HG03025 (cell line): ENCODE results near the gene DRC3.

Experiments used
- ATAC-seq: cut with Tn5 transposase; IDR thresholded peaks from one replicate; pipeline ENCODE4 v1.9.1; 2021; ENCODE audit warnings: mild to moderate bottlenecking, moderate library complexity; ENCODE audit not compliant: unreplicated experiment, low FRiP score

The DRC3 gene

GRCh38 chr17:18017958-18018357, 45.3 kb downstream of the DRC3 start:
- no peak for ATAC-seq

GRCh38 chr17:18018411-18018921, 45.8 kb downstream of the DRC3 start:
- no peak for ATAC-seq

- ATAC-seq = no peak
Observed at GRCh38 chr17:18019838-18020154, 47.1 kb downstream of the DRC3 start.

GRCh38 chr17:18020971-18021370, 48.3 kb downstream of the DRC3 start:
- ATAC-seq = no peak

- ATAC-seq = no peak
Observed at GRCh38 chr17:18021372-18021771, 48.7 kb downstream of the DRC3 start.

GRCh38 chr17:18025241-18025944, 52.7 kb downstream of the DRC3 start:
- ATAC-seq = no peak

- no peak for ATAC-seq
Observed at GRCh38 chr17:18025945-18026776, 53.5 kb downstream of the DRC3 start.

GRCh38 chr17:18027280-18027679, 54.6 kb downstream of the DRC3 start:
- no peak for ATAC-seq

- ATAC-seq = no peak
Observed at GRCh38 chr17:18028114-18028951, 55.7 kb downstream of the DRC3 start.

GRCh38 chr17:18028952-18029540, 56.4 kb downstream of the DRC3 start:
- no peak for ATAC-seq

GRCh38 chr17:18031955-18032354, 59.3 kb downstream of the DRC3 start:
- ATAC-seq = no peak

GRCh38 chr17:18033442-18034099, 60.9 kb downstream of the DRC3 start:
- ATAC-seq = no peak

GRCh38 chr17:18035704-18036103, 63.0 kb downstream of the DRC3 start:
- no peak for ATAC-seq

GRCh38 chr17:18037486-18037885, 64.8 kb downstream of the DRC3 start:
- no peak for ATAC-seq

- no peak for ATAC-seq
Observed at GRCh38 chr17:18038149-18038850, 65.6 kb downstream of the DRC3 start.

- peak; percentile 73 for ATAC-seq
Observed at GRCh38 chr17:18038861-18039534, 66.3 kb downstream of the DRC3 start, which contains the start of the genes ATPAF2 and GID4. Gene ATPAF2, minus strand, starts transcription at chr17:18039168. Its CDS starts 155 bp downstream, at chr17:18039013. Gene GID4, plus strand, starts transcription at chr17:18039408. Its CDS starts 57 bp downstream, at chr17:18039465.

- ATAC-seq = peak; percentile 39
Observed at GRCh38 chr17:18039535-18040260, 67.0 kb downstream of the DRC3 start.

GRCh38 chr17:18040261-18040858, 67.7 kb downstream of the DRC3 start:
- ATAC-seq = no peak
